ENCODE measurements around the gene CHRDL2. TPM values are rescaled to one million over a fixed set of nuclear protein-coding genes. Genes with fewer than 3 reads are reported as not detected.

Gene CHRDL2
- total and polyA plus RNA-seq, 3 donors from 2014 or later: 3.5 to 12.0 (median 5.3) TPM

GRCh38 chr11:74725701-74726100 lies 5.5 kb downstream of the CHRDL2 start:
- Histone ChIP-seq H3K27me3 (no peaks in the 10 kb centered on the region), H3K4me3 (no peak overlapping the region), H3K4me1 (no peaks in the 10 kb centered on the region), H3K27ac (no peak overlapping the region), H3K9me3 (no peaks in the 10 kb centered on the region), H3K36me3 (ENCODE audit: low read depth, missing control alignments) (no peaks in the 10 kb centered on the region)
- TF ChIP-seq POLR2A (IDR thresholded peaks at IDR 0.05) (no peak), CTCF (IDR thresholded peaks at IDR 0.05) (no peak)
- intact Hi-C loops (cut with DNase I; ENCODE audit: low total_unique reads): no loop called here
- no peak for DNase-seq
- 70 to 82% methylated on average over 4 of the region's 4 CpGs for WGBS, 2 donors

GRCh38 chr11:74723511-74723910 lies 7.7 kb downstream of the CHRDL2 start:
- Histone ChIP-seq H3K36me3 (ENCODE audit: low read depth, missing control alignments) (no peaks in the 10 kb centered on the region), H3K4me3 (no peak overlapping the region), H3K27me3 (no peaks in the 10 kb centered on the region), H3K4me1 (no peaks in the 10 kb centered on the region), H3K27ac (no peak overlapping the region), H3K9me3 (no peaks in the 10 kb centered on the region)
- intact Hi-C loops (cut with DNase I; ENCODE audit: low total_unique reads): no loop called here
- 84 to 87% methylated on average over 5 of the region's 5 CpGs for WGBS, 2 donors
- DNase-seq: no peak
- no peak for TF ChIP-seq CTCF (IDR thresholded peaks at IDR 0.05)
- TF ChIP-seq POLR2A (IDR thresholded peaks at IDR 0.05): no peak

- no peak for DNase-seq
- intact Hi-C loops (cut with DNase I; ENCODE audit: low total_unique reads): no loop called here
- Histone ChIP-seq H3K27me3 (no peaks in the 10 kb centered on the region), H3K4me3 (no peak overlapping the region), H3K4me1 (no peaks in the 10 kb centered on the region), H3K9me3 (no peaks in the 10 kb centered on the region), H3K27ac (no peak overlapping the region), H3K36me3 (ENCODE audit: low read depth, missing control alignments) (no peaks in the 10 kb centered on the region)
- 76 to 91% methylated on average over 3 of the region's 3 CpGs for WGBS, 2 donors
- TF ChIP-seq CTCF (IDR thresholded peaks at IDR 0.05) (no peak), POLR2A (IDR thresholded peaks at IDR 0.05) (no peak)
Observed at GRCh38 chr11:74721479-74721835, 9.8 kb downstream of the CHRDL2 start.

- no peak overlapping the region for H3K27ac ChIP-seq
- TF ChIP-seq POLR2A (IDR thresholded peaks at IDR 0.05) (no peak), CTCF (IDR thresholded peaks at IDR 0.05) (no peak)
- DNase-seq: no peak
- no peaks in the 10 kb centered on the region for H3K36me3 ChIP-seq (ENCODE audit: low read depth, missing control alignments)
- no peaks in the 10 kb centered on the region for H3K9me3 ChIP-seq
- H3K4me1 ChIP-seq: no peaks in the 10 kb centered on the region
- intact Hi-C loops (cut with DNase I; ENCODE audit: low total_unique reads): no loop called here
- no peaks in the 10 kb centered on the region for H3K27me3 ChIP-seq
- no peak overlapping the region for H3K4me3 ChIP-seq
- 76 to 85% methylated on average over 12 to 17 of the region's 17 CpGs for WGBS, 2 donors
Observed at GRCh38 chr11:74720596-74721478, 10.4 kb downstream of the CHRDL2 start.

- no peak for DNase-seq
- no peaks in the 10 kb centered on the region for H3K36me3 ChIP-seq (ENCODE audit: low read depth, missing control alignments)
- H3K4me3 ChIP-seq: no peak overlapping the region
- no peaks in the 10 kb centered on the region for H3K4me1 ChIP-seq
- H3K9me3 ChIP-seq: no peaks in the 10 kb centered on the region
- 96 to 99% methylated on average over 5 of the region's 5 CpGs for WGBS, 2 donors
- intact Hi-C loops (cut with DNase I; ENCODE audit: low total_unique reads): no loop called here
- H3K27ac ChIP-seq: no peak overlapping the region
- TF ChIP-seq POLR2A (IDR thresholded peaks at IDR 0.05): no peak
- no peak for TF ChIP-seq CTCF (IDR thresholded peaks at IDR 0.05)
- H3K27me3 ChIP-seq: no peaks in the 10 kb centered on the region
Observed at GRCh38 chr11:74719011-74719410, 12.2 kb downstream of the CHRDL2 start.

All from testis (tissue), 3 donors.